Activated naive CD4-positive, alpha-beta T cell treated with anti-CD3 and anti-CD28 coated beads, Interleukin-2, amount 50 U/mL, for 24 hours (primary cell): ENCODE results near the gene PPFIA1.

Experiments used
- H3K27ac Mint-ChIP-seq: one replicate; pipeline ENCODE4 v1.8.0; 2021; ENCODE audit warnings: mild to moderate bottlenecking, mixed read lengths
- H3K27me3 Mint-ChIP-seq: one replicate; pipeline ENCODE4 v1.8.0; 2021; ENCODE audit warnings: mixed read lengths
- H3K36me3 Mint-ChIP-seq: one replicate; pipeline ENCODE4 v1.8.0; 2021; ENCODE audit warnings: mixed read lengths
- H3K4me1 Mint-ChIP-seq: one replicate; pipeline ENCODE4 v1.8.0; 2021; ENCODE audit warnings: mixed read lengths
- H3K4me3 Mint-ChIP-seq: one replicate; pipeline ENCODE4 v1.8.0; 2021; ENCODE audit warnings: mild to moderate bottlenecking, mixed read lengths
- H3K9me3 Mint-ChIP-seq: one replicate; pipeline ENCODE4 v1.8.0; 2021; ENCODE audit warnings: mixed read lengths

The PPFIA1 gene

DNA sequence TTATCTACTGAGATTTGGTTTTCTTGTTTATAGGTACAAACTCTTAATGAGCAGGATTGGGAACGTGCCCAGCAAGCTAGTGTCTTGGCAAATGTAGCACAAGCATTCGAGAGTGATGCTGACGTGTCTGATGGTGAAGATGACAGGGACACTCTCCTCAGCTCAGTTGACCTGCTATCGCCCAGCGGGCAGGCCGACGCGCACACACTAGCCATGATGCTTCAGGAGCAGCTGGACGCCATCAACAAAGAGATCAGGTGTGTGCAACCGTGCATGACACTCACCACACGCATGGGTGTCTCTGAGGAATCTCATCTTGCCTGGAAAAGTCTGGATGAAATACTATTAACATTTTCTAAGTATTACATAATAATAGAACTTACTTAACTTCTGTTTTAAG lies 73.1 kb downstream of the PPFIA1 start:
- Mint-ChIP-seq H3K36me3 (peaks cover 13% of the 10 kb centered on the region), H3K4me1 (no peaks in the 10 kb centered on the region), H3K27ac (no peak overlapping the region), H3K4me3 (no peak overlapping the region), H3K9me3 (no peaks in the 10 kb centered on the region), H3K27me3 (no peaks in the 10 kb centered on the region)

DNA sequence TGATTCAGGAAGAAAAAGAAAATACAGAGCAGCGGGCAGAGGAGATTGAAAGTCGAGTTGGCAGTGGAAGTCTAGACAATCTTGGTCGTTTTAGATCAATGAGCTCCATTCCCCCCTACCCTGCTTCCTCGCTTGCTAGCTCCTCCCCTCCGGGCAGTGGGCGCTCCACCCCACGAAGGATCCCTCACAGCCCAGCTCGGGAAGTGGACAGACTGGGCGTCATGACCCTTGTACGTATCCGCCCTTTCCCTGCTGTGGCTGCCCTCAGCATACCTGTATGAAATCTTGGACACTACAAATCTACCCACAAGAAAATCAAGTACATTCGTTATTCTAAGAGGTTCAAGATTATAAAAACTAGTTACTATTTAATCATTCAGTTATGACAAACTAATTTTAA lies 77.7 kb downstream of the PPFIA1 start:
- Mint-ChIP-seq H3K27ac (no peak overlapping the region), H3K36me3 (peaks cover 5% of the 10 kb centered on the region), H3K4me1 (no peaks in the 10 kb centered on the region), H3K27me3 (no peaks in the 10 kb centered on the region), H3K9me3 (no peaks in the 10 kb centered on the region), H3K4me3 (no peak overlapping the region)

DNA sequence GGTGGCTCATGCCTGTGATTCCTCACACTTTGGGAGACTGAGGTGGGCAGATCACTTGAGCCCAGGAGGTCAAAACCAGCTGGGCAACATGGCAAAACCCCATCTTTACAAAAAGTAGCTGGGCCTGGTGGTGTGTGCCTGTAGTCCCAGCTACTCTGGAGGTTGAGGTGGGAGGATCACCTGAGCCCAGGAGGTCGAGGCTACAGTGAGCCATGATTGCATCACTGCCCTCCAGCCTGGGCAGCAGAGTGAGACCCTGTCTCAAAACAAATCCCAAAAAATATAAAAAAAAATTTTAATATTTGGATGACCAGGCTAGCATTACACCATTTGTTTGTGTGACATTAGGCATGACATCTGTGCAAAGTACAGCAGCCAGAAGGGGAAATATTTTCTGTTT lies 78.1 kb downstream of the PPFIA1 start:
- H3K36me3 Mint-ChIP-seq = peaks cover 5% of the 10 kb centered on the region
- H3K4me3 Mint-ChIP-seq = no peak overlapping the region
- no peaks in the 10 kb centered on the region for H3K4me1 Mint-ChIP-seq
- H3K27ac Mint-ChIP-seq = no peak overlapping the region
- no peaks in the 10 kb centered on the region for H3K9me3 Mint-ChIP-seq
- H3K27me3 Mint-ChIP-seq = no peaks in the 10 kb centered on the region

DNA sequence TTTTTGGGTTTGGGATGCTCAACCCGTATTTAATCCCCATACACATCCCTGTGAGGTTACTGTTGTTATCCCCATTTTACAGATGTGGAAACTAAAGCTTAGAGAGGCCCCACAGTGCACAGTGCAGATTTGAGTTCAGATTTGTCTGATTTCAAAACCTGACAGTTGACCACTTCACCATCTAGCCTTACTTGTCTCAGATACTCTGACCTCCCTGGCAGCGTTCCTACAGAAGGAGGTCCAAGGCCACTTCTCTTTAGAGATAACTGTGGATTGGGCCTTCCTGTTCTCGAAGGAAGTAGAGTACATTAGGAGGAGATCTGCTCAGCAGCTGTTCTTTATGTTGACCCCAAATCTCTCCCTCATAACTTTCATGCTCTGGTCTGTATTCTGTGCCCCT lies 81.2 kb downstream of the PPFIA1 start:
- H3K36me3 Mint-ChIP-seq = peaks cover 4% of the 10 kb centered on the region

DNA sequence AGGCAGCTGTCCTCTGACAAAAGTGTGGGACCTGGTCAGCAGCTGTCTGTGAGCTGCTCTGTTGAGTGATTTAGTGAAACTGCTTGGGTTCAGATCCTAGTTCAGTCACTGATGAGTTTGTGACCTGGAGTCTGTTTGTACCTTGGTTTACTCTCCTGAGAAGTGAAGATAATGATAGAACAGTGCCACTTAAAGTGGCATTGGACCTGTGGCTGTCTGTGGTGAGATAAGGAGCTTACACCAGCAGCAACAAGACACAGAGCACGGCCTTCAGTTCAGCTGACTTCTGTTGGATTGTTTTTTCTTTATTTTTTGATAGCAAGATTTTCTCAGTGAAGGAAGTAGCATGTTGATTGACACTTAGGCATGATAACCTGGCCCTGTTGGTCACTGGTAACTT lies 81.6 kb downstream of the PPFIA1 start:
- H3K36me3 Mint-ChIP-seq = peaks cover 6% of the 10 kb centered on the region
- H3K27ac Mint-ChIP-seq = no peak overlapping the region
- no peaks in the 10 kb centered on the region for H3K27me3 Mint-ChIP-seq
- H3K4me1 Mint-ChIP-seq = no peaks in the 10 kb centered on the region
- H3K4me3 Mint-ChIP-seq = no peak overlapping the region
- no peaks in the 10 kb centered on the region for H3K9me3 Mint-ChIP-seq

More for the DNA sequence above, 81.2 kb downstream of the PPFIA1 start:
- H3K27ac Mint-ChIP-seq = no peak overlapping the region
- no peak overlapping the region for H3K4me3 Mint-ChIP-seq
- H3K4me1 Mint-ChIP-seq = no peaks in the 10 kb centered on the region
- H3K27me3 Mint-ChIP-seq = no peaks in the 10 kb centered on the region
- no peaks in the 10 kb centered on the region for H3K9me3 Mint-ChIP-seq

DNA sequence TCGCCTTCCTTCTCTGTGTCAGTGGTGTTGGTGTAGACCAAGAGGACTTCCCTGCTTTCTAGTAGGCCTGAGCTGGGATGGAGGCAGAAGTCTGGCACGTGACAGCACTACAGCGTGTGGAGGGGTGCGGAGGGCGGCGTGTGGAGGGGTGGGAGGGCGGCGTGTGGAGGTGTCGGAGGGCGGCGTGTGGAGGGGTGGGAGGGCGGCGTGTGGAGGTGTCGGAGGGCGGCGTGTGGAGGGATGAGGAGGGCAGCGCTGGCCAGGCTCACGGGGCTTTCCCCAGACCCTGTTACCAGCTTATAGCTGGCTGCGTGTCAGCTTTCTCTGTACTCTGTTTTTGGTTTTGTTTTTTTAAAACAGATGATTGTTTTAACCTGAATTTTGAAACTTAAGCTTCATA lies 82.1 kb downstream of the PPFIA1 start:
- Mint-ChIP-seq H3K27ac (no peak overlapping the region), H3K4me3 (no peak overlapping the region), H3K27me3 (no peaks in the 10 kb centered on the region), H3K9me3 (no peaks in the 10 kb centered on the region), H3K4me1 (no peaks in the 10 kb centered on the region), H3K36me3 (peaks cover 6% of the 10 kb centered on the region)

DNA sequence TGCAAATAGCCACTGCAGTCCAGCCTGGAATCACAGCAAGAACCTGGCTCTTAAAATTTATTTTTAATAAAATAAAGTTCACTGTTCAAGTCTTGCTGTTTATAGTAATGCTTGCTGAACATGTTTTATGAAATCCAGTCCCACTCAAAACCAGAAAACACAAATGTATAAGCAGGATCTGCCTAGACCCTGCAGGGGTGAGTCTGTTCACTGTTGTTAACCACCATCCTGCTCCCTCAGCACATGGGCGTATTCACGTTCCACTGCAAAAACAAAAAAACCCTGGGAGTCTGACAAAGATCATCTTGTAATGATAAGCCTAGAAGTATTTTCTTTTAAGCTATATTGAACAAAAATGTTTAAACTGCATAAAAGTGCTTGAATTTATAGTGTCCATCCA lies 82.8 kb downstream of the PPFIA1 start:
- Mint-ChIP-seq H3K27ac (no peak overlapping the region), H3K27me3 (no peaks in the 10 kb centered on the region), H3K36me3 (peaks cover 6% of the 10 kb centered on the region), H3K4me1 (no peaks in the 10 kb centered on the region), H3K9me3 (no peaks in the 10 kb centered on the region), H3K4me3 (no peak overlapping the region)

DNA sequence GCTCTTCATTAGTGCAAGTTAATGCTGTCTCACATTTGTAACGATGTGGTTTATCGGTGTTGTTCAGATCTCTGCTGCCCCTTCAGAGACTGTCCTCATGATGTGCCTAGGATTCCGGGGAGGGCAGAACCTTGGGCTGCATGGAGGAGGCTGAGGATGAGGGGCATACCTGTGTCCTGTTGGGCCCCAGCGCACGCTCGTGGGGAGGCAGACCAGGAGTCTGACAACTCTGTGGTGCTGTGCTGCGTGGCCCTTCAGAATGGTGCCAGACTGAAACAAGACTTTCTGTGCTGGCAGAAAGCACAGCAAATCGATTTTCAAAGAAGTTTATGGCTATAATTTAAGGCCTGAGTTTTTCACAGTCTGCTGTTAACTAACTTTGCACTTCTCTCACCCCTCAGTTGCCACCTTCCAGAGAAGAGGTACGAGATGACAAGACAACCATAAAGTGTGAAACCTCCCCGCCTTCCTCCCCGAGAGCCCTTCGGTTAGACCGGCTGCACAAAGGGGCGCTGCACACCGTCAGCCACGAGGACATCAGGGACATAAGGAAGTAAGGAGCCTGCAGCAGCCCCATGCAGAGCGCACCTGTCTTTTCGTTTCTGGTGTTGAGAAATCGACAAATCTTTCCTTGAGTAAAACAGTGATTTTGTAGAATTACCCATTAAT lies 83.5 kb downstream of the PPFIA1 start:
- Mint-ChIP-seq H3K27me3 (no peaks in the 10 kb centered on the region), H3K4me1 (no peaks in the 10 kb centered on the region), H3K4me3 (no peak overlapping the region), H3K36me3 (peaks cover 6% of the 10 kb centered on the region), H3K27ac (no peak overlapping the region), H3K9me3 (no peaks in the 10 kb centered on the region)

DNA sequence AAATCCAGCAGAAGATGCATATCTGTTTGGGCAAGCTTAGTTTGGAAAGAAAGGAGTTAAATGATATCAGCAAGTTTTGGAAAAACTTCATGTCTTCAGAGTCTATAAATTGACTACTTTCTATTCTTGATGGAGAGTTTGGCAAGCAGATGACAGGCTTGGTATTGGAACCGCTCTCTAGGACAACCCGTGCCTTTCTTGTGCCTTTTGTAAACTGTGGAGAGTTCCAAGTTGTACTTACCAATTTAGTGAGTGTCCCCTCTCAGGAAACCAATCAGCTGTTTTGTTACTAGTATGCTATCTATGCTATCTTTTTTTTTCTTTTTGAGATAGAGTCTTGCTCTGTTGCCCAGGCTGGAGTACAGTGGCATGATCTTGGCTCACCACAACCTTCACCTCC lies 84.1 kb downstream of the PPFIA1 start:
- H3K4me3 Mint-ChIP-seq = no peak overlapping the region
- no peaks in the 10 kb centered on the region for H3K27me3 Mint-ChIP-seq
- no peaks in the 10 kb centered on the region for H3K9me3 Mint-ChIP-seq
- peaks cover 6% of the 10 kb centered on the region for H3K36me3 Mint-ChIP-seq
- H3K4me1 Mint-ChIP-seq = no peaks in the 10 kb centered on the region
- H3K27ac Mint-ChIP-seq = no peak overlapping the region

DNA sequence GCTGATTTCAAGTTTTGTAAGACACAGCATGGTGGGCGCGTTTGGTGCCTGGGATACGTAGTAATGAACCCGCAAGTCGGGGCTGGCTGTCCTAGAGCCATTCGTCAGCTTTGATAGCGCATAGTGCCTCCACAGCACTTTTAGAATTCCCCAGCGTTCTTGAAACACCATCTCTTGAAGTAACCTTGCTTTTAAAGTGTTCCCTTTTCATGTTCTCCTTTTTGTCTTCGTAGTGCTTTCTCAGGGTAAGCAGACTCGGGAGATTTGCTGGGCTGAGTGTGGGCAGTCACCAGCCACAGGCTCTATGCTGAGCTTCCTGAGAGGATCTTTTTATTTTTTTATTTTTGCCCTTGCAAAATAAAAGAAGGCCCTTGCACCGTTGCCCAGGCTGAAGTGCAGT lies 88.3 kb downstream of the PPFIA1 start:
- no peak overlapping the region for H3K27ac Mint-ChIP-seq
- peaks cover 14% of the 10 kb centered on the region for H3K36me3 Mint-ChIP-seq

DNA sequence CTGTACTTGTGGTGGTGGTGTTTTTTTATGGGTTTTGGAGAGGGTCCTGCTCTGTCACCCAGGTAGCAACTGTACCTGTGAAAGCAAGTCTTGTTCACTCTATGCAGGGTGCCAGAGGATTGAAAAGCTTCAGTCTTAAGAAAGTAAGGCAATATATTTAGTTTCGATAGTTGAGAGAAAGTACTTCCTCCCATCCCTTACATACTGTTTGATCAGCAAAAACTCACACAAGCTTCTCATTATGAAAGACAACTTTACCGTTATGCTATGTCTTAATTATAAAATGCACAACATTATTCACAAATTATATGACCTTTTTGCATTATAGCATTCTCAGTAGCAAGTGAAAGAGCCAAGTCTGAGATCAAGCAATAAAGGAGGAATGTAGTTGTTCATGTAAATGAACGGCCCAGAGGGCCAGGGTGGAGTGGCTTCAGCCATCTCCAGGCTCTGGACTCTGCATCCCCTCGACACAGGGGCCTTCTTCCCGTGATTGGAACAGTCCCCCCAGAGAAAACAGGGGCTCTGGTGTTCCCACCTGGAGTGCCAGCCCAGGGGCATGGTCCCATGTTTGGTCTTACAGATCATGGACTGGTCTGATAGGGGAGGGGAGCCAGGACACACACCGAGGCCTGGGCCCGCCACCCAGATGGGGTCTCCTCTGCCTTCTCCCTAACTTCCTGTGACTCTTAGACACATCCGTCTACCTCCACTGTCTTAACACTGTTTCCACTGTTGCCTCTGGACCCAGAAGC lies 89.1 kb downstream of the PPFIA1 start:
- no peak overlapping the region for H3K4me3 Mint-ChIP-seq
- peaks cover 13% of the 10 kb centered on the region for H3K36me3 Mint-ChIP-seq
- H3K4me1 Mint-ChIP-seq = peaks cover 3% of the 10 kb centered on the region
- no peaks in the 10 kb centered on the region for H3K27me3 Mint-ChIP-seq
- H3K27ac Mint-ChIP-seq = no peak overlapping the region
- H3K9me3 Mint-ChIP-seq = no peaks in the 10 kb centered on the region

More for the DNA sequence above, 88.3 kb downstream of the PPFIA1 start:
- Mint-ChIP-seq H3K27me3 (no peaks in the 10 kb centered on the region), H3K4me3 (no peak overlapping the region), H3K9me3 (no peaks in the 10 kb centered on the region), H3K4me1 (no peaks in the 10 kb centered on the region)

DNA sequence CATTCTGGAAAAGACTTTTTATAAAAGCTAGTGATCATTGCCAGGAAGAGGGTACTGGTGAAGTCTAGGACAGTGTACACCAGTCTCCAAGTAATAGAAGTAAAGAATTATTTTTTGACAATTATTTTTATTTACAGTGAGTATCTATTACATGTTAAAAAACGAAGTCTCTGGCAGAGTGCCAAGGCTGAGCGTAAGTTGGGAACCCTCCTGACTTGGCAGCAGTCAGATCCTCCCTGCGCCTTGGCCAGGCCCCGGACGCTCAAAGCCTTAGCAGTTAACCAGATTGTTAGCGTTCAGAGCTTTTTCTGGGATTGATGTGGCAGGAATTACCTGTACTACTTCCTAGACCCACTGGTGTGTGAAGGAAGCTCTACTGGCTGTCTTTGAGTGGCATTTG lies 89.7 kb downstream of the PPFIA1 start:
- no peak overlapping the region for H3K27ac Mint-ChIP-seq
- no peak overlapping the region for H3K4me3 Mint-ChIP-seq
- peaks cover 13% of the 10 kb centered on the region for H3K36me3 Mint-ChIP-seq
- peaks cover 9% of the 10 kb centered on the region for H3K4me1 Mint-ChIP-seq
- H3K9me3 Mint-ChIP-seq = no peaks in the 10 kb centered on the region
- H3K27me3 Mint-ChIP-seq = no peaks in the 10 kb centered on the region

DNA sequence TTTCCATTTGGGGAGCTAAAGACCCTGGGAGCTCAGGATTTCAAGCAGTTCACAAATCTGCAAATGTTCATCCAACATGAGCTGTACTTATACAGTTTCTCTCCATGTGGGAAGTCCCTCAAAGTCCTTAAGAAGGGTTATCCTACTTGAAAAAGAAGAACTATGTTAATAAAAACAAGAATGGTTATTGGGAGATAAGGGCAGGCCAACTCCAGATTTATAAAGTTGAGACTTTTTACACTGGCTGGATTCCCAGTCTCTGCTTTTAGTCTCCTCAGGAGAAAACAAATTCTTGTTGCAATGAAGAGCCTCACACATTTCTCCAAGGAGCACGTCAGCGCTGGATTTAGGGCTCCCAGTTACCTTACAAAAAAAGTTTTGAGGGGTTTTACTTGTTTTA lies 93.7 kb downstream of the PPFIA1 start:
- Mint-ChIP-seq H3K4me3 (no peak overlapping the region), H3K9me3 (no peaks in the 10 kb centered on the region), H3K27ac (no peak overlapping the region), H3K36me3 (peaks cover 12% of the 10 kb centered on the region), H3K27me3 (no peaks in the 10 kb centered on the region), H3K4me1 (peaks cover 25% of the 10 kb centered on the region)

DNA sequence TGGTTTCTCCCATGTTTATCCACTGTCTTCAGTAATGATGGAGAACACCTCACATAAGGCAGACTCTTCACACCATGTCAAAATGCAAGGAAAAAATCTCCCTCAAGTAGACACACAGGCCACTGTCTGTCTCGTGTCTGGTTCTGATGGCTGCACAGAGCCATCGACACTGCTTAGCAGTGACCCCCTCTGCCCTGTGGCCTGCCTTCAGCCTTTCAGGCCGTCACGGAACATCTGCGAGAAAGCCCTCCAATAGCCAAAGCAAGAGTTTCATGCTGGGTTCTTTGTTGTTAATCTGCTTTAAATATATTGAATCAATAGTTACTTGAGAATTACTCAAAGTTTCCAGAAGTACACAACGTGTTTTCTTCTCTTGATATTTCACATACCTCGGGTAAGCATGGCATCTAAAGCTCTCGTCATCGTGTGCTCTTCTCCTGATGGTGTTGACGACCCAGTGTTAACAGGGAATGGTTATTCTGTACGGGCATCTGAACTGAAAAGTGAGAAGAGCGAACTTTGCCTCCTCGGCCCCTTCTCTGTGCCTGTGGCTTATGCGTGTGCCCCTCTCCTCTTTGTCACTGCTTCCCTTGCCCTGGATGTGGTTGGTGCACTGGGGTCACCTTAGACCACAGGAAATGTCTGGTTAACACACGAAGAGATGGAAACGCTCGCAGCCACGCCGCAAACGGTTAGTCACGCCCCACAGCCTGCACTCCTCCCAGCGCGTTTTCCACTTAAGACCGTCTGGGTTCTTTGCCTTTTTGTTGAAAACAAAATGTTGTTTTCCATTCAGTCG lies 94.5 kb downstream of the PPFIA1 start:
- no peaks in the 10 kb centered on the region for H3K27me3 Mint-ChIP-seq
- peak overlapping the region; percentile 61 for H3K4me3 Mint-ChIP-seq
- no peaks in the 10 kb centered on the region for H3K9me3 Mint-ChIP-seq
- H3K4me1 Mint-ChIP-seq = peaks cover 25% of the 10 kb centered on the region
- H3K36me3 Mint-ChIP-seq = peaks cover 12% of the 10 kb centered on the region
- H3K27ac Mint-ChIP-seq = peak overlapping the region; percentile 92

DNA sequence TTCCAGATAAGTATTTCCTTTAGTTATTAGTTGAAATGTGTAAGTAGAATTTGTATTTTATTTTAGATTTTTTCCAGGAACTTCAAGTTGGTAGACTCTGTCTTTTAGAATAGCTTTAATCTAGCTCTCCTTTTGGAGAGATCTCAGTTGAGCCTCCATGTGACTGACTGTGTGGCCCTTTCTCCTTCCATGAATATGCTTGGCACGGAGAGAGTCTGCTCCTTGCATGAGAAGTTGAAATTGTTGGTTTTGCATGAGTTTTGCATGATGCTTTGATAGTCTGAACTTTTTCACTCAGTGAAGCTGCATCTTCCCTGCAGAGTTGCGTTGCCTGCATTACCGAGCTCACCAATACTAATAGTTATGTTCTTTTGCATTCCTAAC lies 95.0 kb downstream of the PPFIA1 start:
- no peaks in the 10 kb centered on the region for H3K9me3 Mint-ChIP-seq
- peaks cover 15% of the 10 kb centered on the region for H3K36me3 Mint-ChIP-seq
- H3K4me1 Mint-ChIP-seq = peaks cover 25% of the 10 kb centered on the region
- H3K27ac Mint-ChIP-seq = no peak overlapping the region
- H3K4me3 Mint-ChIP-seq = peak overlapping the region; percentile 61
- no peaks in the 10 kb centered on the region for H3K27me3 Mint-ChIP-seq

DNA sequence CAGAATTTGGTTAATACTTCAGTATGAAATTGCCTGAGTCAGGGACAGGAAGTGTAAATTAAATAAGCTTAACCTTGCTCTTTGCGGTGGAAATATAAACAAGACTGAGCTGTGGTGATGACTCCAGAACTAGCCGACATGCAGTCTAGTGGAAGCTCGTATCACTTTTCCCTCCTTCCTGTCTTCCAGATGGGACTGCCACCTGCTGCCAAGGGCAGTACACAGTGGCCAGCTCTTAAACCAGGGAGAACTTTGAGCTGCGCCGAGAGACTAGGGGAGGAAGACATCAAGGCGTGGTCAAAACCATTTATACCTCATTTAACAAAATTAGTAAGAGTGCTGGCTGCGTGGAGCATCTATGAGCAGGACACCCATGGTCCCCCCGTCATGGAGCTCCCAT lies 96.6 kb downstream of the PPFIA1 start:
- Mint-ChIP-seq H3K4me3 (no peak overlapping the region), H3K27ac (no peak overlapping the region), H3K36me3 (peaks cover 14% of the 10 kb centered on the region), H3K4me1 (peaks cover 31% of the 10 kb centered on the region), H3K27me3 (no peaks in the 10 kb centered on the region), H3K9me3 (no peaks in the 10 kb centered on the region)
